ENCODE data around the gene IFNK. TPM values are rescaled to one million over a fixed set of nuclear protein-coding genes. Genes with fewer than 3 reads are reported as not detected.

Gene IFNK
- total RNA-seq, 1 experiment from 2014 or later = not detected

- no peak overlapping the region for H3K4me2 ChIP-seq (ENCODE audit: low read length)
- no peaks in the 10 kb centered on the region for H3K9me3 ChIP-seq (ENCODE audit: control insufficient read depth in 1 of 2, insufficient read depth in 1 of 2, low read depth in 1 of 2, low read length in 2 of 2)
- intact Hi-C loops (cut with micrococcal nuclease) = no loop called here
- BruUV-seq (replicated peaks) = no TSS peak
- ATAC-seq = no peak
- no peaks in the 10 kb centered on the region for H3K27me3 ChIP-seq (ENCODE audit: insufficient read depth, low read length)
- H4K20me1 ChIP-seq (ENCODE audit: insufficient read depth) = no peaks in the 10 kb centered on the region
- no peak overlapping the region for H3K9ac ChIP-seq (ENCODE audit: low read length)
- H3K27ac ChIP-seq (ENCODE audit: low read depth, low read length) = no peak overlapping the region
- H3K4me1 ChIP-seq (ENCODE audit: control insufficient read depth in 1 of 2, insufficient read depth in 2 of 2, low read length in 2 of 2) = no peaks in the 10 kb centered on the region
- ChIA-PET RAD21 (ENCODE audit: low non-redundant PET in 1 of 2, low total read pairs in 2 of 2, uncharacterized antibody in 2 of 2, unreplicated experiment in 2 of 2) (no interaction called here), POLR2A (no interaction called here), CTCF (no interaction called here)
- DNase-seq (ENCODE audit: low read depth, low spot score) = no peak
- H3K4me3 ChIP-seq (replicated peaks in 1 of 2; ENCODE audit: low read depth in 1 of 2, low read length in 2 of 2) = no peak overlapping the region
- TF ChIP-seq POLR2A (IDR thresholded peaks at IDR 0.05; ENCODE audit: borderline replicate concordance, extremely low read depth, insufficient read depth, insufficient read length) = no peak
- TF ChIP-seq ZFX (IDR thresholded peaks at IDR 0.05) = no peak
- no peak for TF ChIP-seq CTCF (IDR thresholded peaks at IDR 0.05 in 2 of 3, conservative IDR thresholded peaks at IDR 0.05 in 1 of 3; ENCODE audit: borderline replicate concordance in 1 of 3, insufficient read depth in 1 of 3, low read depth in 2 of 3, low read length in 2 of 3)
- no peak for TF ChIP-seq CEBPB (IDR thresholded peaks at IDR 0.05; ENCODE audit: low read depth)
- no peak for TF ChIP-seq CBX3 (IDR thresholded peaks at IDR 0.05; ENCODE audit: low read depth)
- TF ChIP-seq EGR1 (IDR thresholded peaks at IDR 0.05; ENCODE audit: low read depth) = no peak
- TF ChIP-seq EZH2phosphoT487 (IDR thresholded peaks at IDR 0.05; ENCODE audit: borderline replicate concordance) = no peak
- TF ChIP-seq SIN3A (IDR thresholded peaks at IDR 0.05; ENCODE audit: low read depth) = no peak
- H3K9me2 ChIP-seq (ENCODE audit: insufficient read depth) = no peaks in the 10 kb centered on the region
- no peak overlapping the region for H2AFZ ChIP-seq (ENCODE audit: low read depth, low read length, poor library complexity, severe bottlenecking)
- no peaks in the 10 kb centered on the region for H3K79me2 ChIP-seq (ENCODE audit: insufficient read depth, low read length)
- H3K36me3 ChIP-seq (ENCODE audit: control insufficient read depth in 1 of 2, insufficient read depth in 2 of 2, low read length in 2 of 2) = peaks cover 0 to 3% of the 10 kb centered on the region in 2 experiments; a peak in 1 of 4 replicates
These were observed 39.8 kb downstream of the IFNK start for GRCh38 chr9:27563738-27564430.

GRCh38 chr9:27564670-27565069 lies 40.6 kb downstream of the IFNK start:
- intact Hi-C loops (cut with micrococcal nuclease) = no loop called here
- Histone ChIP-seq H3K36me3 (ENCODE audit: control insufficient read depth in 1 of 2, insufficient read depth in 2 of 2, low read length in 2 of 2) (peaks cover 0 to 3% of the 10 kb centered on the region in 2 experiments; a peak in 1 of 4 replicates), H3K4me1 (ENCODE audit: control insufficient read depth in 1 of 2, insufficient read depth in 2 of 2, low read length in 2 of 2) (no peaks in the 10 kb centered on the region), H3K9me2 (ENCODE audit: insufficient read depth) (no peaks in the 10 kb centered on the region), H3K9me3 (ENCODE audit: control insufficient read depth in 1 of 2, insufficient read depth in 1 of 2, low read depth in 1 of 2, low read length in 2 of 2) (no peaks in the 10 kb centered on the region), H3K4me2 (ENCODE audit: low read length) (no peak overlapping the region), H4K20me1 (ENCODE audit: insufficient read depth) (no peaks in the 10 kb centered on the region), H3K9ac (ENCODE audit: low read length) (no peak overlapping the region), H3K27me3 (ENCODE audit: insufficient read depth, low read length) (no peaks in the 10 kb centered on the region), H3K79me2 (ENCODE audit: insufficient read depth, low read length) (no peaks in the 10 kb centered on the region), H2AFZ (ENCODE audit: low read depth, low read length, poor library complexity, severe bottlenecking) (no peak overlapping the region), H3K27ac (ENCODE audit: low read depth, low read length) (no peak overlapping the region), H3K4me3 (replicated peaks in 1 of 2; ENCODE audit: low read depth in 1 of 2, low read length in 2 of 2) (no peak overlapping the region)
- RAD21 ChIA-PET (ENCODE audit: low non-redundant PET in 1 of 2, low total read pairs in 2 of 2, uncharacterized antibody in 2 of 2, unreplicated experiment in 2 of 2) = no interaction called here
- CTCF ChIA-PET = no interaction called here
- ATAC-seq (no peak), DNase-seq (ENCODE audit: low read depth, low spot score) (no peak)
- TF ChIP-seq REST (IDR thresholded peaks at IDR 0.05; ENCODE audit: low read depth) (no peak), JUND (IDR thresholded peaks at IDR 0.05) (no peak), TCF7L2 (IDR thresholded peaks at IDR 0.05; ENCODE audit: borderline replicate concordance, extremely low read depth, insufficient read depth, insufficient read length) (no peak), ZFX (IDR thresholded peaks at IDR 0.05) (no peak), EGR1 (IDR thresholded peaks at IDR 0.05; ENCODE audit: low read depth) (no peak), EZH2 (IDR thresholded peaks at IDR 0.05) (no peak), ZBTB33 (IDR thresholded peaks at IDR 0.05; ENCODE audit: extremely low read depth, insufficient replicate concordance, low read length) (no peak), CBX3 (IDR thresholded peaks at IDR 0.05; ENCODE audit: low read depth) (no peak)
- POLR2A ChIA-PET = no interaction called here
- no TSS peak for BruUV-seq (replicated peaks)
